ENCODE data around the gene ZDBF2. TPM values are rescaled to one million over a fixed set of nuclear protein-coding genes. Genes with fewer than 3 reads are reported as not detected.
"Not testable (repeated sequence)": the region's sequence is repeated elsewhere in the genome, so short reads cannot be mapped to it uniquely, and the experiment has no call there.

Gene ZDBF2
- total RNA-seq, 1 donor from 2014 or later, result 8.3 TPM

GRCh38 chr2:206287197-206287596, 12.7 kb downstream of the ZDBF2 start:
- no peak for DNase-seq
- Histone ChIP-seq H3K27ac (replicated peaks) (no peak overlapping the region), H3K9me3 (replicated peaks) (peaks cover 32% of the 10 kb centered on the region), H3K27me3 (ENCODE audit: low read depth) (peaks cover under 1% of the 10 kb centered on the region), H3K36me3 (peaks cover 31% of the 10 kb centered on the region), H3K4me1 (no peaks in the 10 kb centered on the region), H3K4me3 (no peak overlapping the region)
- no peak for TF ChIP-seq CTCF (IDR thresholded peaks at IDR 0.05; ENCODE audit: borderline replicate concordance)
- intact Hi-C loops (cut with micrococcal nuclease), result no loop called here

- intact Hi-C loops (cut with micrococcal nuclease), result no loop called here
- Histone ChIP-seq H3K4me3 (no peak overlapping the region), H3K4me1 (no peaks in the 10 kb centered on the region), H3K27me3 (ENCODE audit: low read depth) (no peaks in the 10 kb centered on the region), H3K36me3 (peaks cover 28% of the 10 kb centered on the region), H3K27ac (replicated peaks) (no peak overlapping the region), H3K9me3 (replicated peaks) (peaks cover 32% of the 10 kb centered on the region)
- no peak for TF ChIP-seq CTCF (IDR thresholded peaks at IDR 0.05; ENCODE audit: borderline replicate concordance)
- DNase-seq, result no peak
These were observed 14.9 kb downstream of the ZDBF2 start for GRCh38 chr2:206289391-206289790.

- DNase-seq, result no peak
- intact Hi-C loops (cut with micrococcal nuclease), result no loop called here
- H3K36me3 ChIP-seq, result peaks cover 15% of the 10 kb centered on the region
- no peaks in the 10 kb centered on the region for H3K27me3 ChIP-seq (ENCODE audit: low read depth)
- H3K4me3 ChIP-seq, result no peak overlapping the region
- H3K9me3 ChIP-seq (replicated peaks), result peaks cover 2% of the 10 kb centered on the region
- TF ChIP-seq CTCF (IDR thresholded peaks at IDR 0.05; ENCODE audit: borderline replicate concordance), result no peak
- no peak overlapping the region for H3K27ac ChIP-seq (replicated peaks)
- no peaks in the 10 kb centered on the region for H3K4me1 ChIP-seq
These were observed 21.7 kb downstream of the ZDBF2 start for GRCh38 chr2:206296128-206296527.

GRCh38 chr2:206299608-206300007, 25.1 kb downstream of the ZDBF2 start:
- intact Hi-C loops (cut with micrococcal nuclease); H3K4me1 ChIP-seq; H3K27me3 ChIP-seq (ENCODE audit: low read depth); H3K4me3 ChIP-seq; H3K9me3 ChIP-seq (replicated peaks); H3K27ac ChIP-seq (replicated peaks); DNase-seq: not testable (repeated sequence)
- H3K36me3 ChIP-seq, result peaks cover 17% of the 10 kb centered on the region

GRCh38 chr2:206305523-206306245, 31.2 kb downstream of the ZDBF2 start:
- H3K36me3 ChIP-seq, result peaks cover 14% of the 10 kb centered on the region
- no peaks in the 10 kb centered on the region for H3K27me3 ChIP-seq (ENCODE audit: low read depth)
- no peak overlapping the region for H3K27ac ChIP-seq (replicated peaks)
- intact Hi-C loops (cut with micrococcal nuclease), result no loop called here
- no peak overlapping the region for H3K4me3 ChIP-seq
- TF ChIP-seq CTCF (IDR thresholded peaks at IDR 0.05; ENCODE audit: borderline replicate concordance), result no peak
- H3K4me1 ChIP-seq, result no peaks in the 10 kb centered on the region
- H3K9me3 ChIP-seq (replicated peaks), result no peaks in the 10 kb centered on the region
- DNase-seq, result no peak

DNA sequence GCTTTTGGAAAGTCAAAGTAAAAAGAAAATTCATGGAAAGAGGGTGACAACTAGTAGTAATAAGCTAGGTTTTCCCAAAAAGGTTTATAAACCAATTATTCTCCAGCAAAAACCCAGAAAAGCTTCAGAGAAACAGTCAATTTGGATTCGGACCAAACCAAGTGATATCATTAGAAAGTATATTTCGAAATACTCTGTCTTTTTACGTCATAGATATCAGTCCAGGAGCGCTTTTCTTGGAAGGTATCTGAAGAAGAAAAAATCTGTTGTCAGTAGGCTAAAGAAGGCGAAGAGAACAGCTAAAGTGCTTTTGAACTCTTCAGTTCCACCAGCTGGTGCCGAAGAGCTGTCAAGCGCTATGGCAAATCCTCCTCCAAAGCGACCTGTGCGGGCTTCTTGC, 36.6 kb downstream of the ZDBF2 start:
- intact Hi-C loops (cut with micrococcal nuclease), result no loop called here
- DNase-seq, result no peak
- no peak for TF ChIP-seq CTCF (IDR thresholded peaks at IDR 0.05; ENCODE audit: borderline replicate concordance)
- H3K4me3 ChIP-seq, result no peak overlapping the region
- H3K27ac ChIP-seq (replicated peaks), result no peak overlapping the region
- no peaks in the 10 kb centered on the region for H3K4me1 ChIP-seq
- H3K27me3 ChIP-seq (ENCODE audit: low read depth), result no peaks in the 10 kb centered on the region
- H3K36me3 ChIP-seq, result no peaks in the 10 kb centered on the region
- no peaks in the 10 kb centered on the region for H3K9me3 ChIP-seq (replicated peaks)
